Activated CD8-positive, alpha-beta T cell treated with anti-CD3 and anti-CD28 coated beads, Interleukin-2, amount 10 ng/mL, durations not matched to agents 7 days and 5 days (primary cell): ENCODE measurements around the gene CDK5. TPM values are rescaled to one million over a fixed set of nuclear protein-coding genes. Genes with fewer than 3 reads are reported as not detected.
A peak's percentile ranks its signal among the peaks of the same experiment; 100 is the strongest.
"Not testable (repeated sequence)": the region's sequence is repeated elsewhere in the genome, so short reads cannot be mapped to it uniquely, and the experiment has no call there.

Experiments
- ATAC-seq: fragments of 150-1000 bp; cut with Tn5 transposase; one replicate; pipeline ENCODE4 v1.10.0; 2021; ENCODE audit warnings: moderate library complexity
- CTCF ChIA-PET: fragments of 350-600 bp; sonication (Branson Sonifier 250); formaldehyde crosslinking; loops from one replicate; lab custom pipeline; 2021; ENCODE audit warnings: antibody characterized with exemption; lab: Charles Lee
- POLR2A ChIA-PET: fragments of 350-600 bp; sonication (Branson Sonifier 250); formaldehyde crosslinking; loops from one replicate; lab custom pipeline; 2021; ENCODE audit warnings: antibody characterized with exemption; lab: Charles Lee
- DNase-seq: peaks from one replicate; pipeline ENCODE4 v3.0.0-alpha.2; 2020
- H3K27ac Mint-ChIP-seq: one replicate; pipeline ENCODE4 v1.8.0; 2021; ENCODE audit warnings: mild to moderate bottlenecking, mixed read lengths
- H3K27me3 Mint-ChIP-seq: one replicate; pipeline ENCODE4 v1.8.0; 2021; ENCODE audit warnings: low read depth, mixed read lengths
- H3K36me3 Mint-ChIP-seq: one replicate; pipeline ENCODE4 v1.8.0; 2021; ENCODE audit warnings: low read depth, mixed read lengths
- H3K4me1 Mint-ChIP-seq: one replicate; pipeline ENCODE4 v1.8.0; 2021; ENCODE audit warnings: low read depth, mixed read lengths
- H3K4me3 Mint-ChIP-seq: one replicate; pipeline ENCODE4 v1.8.0; 2021; ENCODE audit warnings: mild to moderate bottlenecking, mixed read lengths
- H3K9me3 Mint-ChIP-seq: one replicate; pipeline ENCODE4 v1.8.0; 2022; ENCODE audit warnings: mixed read lengths; ENCODE audit not compliant: insufficient read depth
- total RNA-seq, 2 experiments: library from RNA; stranded (reverse); gene quantifications; one replicate each; pipeline ENCODE4 v1.2.3, GENCODE V29; 2021

The CDK5 gene
- total RNA-seq, 2 experiments from 2014 or later = 20.3 to 21.0 TPM

DNA sequence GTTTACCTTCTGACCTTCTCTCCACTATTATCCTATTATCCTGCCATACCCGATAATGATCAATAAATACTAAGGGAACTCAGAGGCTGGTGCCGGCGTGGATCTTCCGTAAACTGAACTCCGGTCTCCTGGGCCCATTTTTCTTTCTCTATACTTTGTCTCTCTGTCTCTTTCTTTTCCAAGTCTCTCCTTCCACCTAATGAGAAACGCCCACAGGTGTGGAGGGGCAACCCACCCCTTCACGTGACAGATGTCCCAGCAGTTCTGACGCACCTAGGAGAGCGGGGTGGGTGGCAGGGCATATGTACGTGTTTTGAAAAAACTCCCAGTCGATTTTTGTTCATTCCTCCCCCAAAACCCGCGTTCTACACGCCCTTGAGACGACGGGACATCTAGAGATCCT is 30.0 kb downstream of the CDK5 start:
- not testable (repeated sequence) for ATAC-seq
- CTCF ChIA-PET = interaction anchor here (0.9 to 3.2 kb wide), 18 partner anchors 9 to 273 kb away, joined by 3 to 53 read pairs (median 5); partner anchors contain the start of gene SLC4A2

DNA sequence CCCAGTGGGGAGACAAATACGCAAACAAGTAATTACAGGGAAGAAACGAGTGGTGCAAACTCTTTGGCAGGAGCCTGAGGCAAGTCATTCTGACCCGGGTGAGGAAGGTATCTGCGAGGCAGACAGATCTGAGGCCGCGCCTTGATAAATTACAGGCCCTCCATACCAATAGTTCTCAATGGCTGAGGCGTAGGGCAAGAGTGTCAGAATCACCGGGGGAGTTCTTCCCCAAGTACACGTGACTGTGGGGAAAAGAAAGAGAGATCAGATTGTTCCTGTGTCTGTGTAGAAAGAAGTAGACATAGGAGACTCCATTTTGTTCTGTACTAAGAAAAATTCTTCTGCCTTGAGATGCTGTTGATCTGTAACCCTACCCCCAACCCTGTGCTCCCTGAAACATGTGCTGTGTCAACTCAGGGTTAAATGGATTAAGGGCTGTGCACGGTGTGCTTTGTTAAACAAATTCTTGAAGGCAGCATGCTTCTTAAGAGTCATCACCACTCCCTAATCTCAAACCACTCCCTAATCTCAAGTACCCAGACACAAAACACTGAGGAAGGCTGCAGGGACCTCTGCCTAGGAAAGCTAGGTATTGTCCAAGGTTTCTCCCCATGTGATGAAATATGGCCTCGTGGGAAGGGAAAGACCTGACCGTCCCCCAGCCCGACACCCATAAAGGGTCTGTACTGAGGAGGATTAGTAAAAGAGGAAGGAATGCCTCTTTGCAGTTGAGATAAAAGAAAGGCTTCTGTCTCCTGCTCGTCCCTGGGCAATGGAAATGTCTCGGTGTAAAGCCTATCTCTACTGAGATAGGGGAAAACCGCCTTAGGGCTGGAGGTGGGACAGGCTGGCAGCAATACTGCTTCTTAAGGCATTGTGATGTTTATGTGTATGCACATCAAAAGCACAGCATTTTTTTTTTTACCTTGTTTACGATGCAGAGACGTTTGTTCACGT is 30.6 kb downstream of the CDK5 start:
- H3K4me3 Mint-ChIP-seq = peak overlapping the region; percentile 94
- not testable (repeated sequence) for H3K27me3 Mint-ChIP-seq, ATAC-seq, H3K9me3 Mint-ChIP-seq, DNase-seq
- H3K4me1 Mint-ChIP-seq = peaks cover 21% of the 10 kb centered on the region
- CTCF ChIA-PET = interaction anchor here (1.1 to 3.2 kb wide), 10 partner anchors 8 to 272 kb away, joined by 3 to 53 read pairs (median 6); no protein-coding TSS in a partner anchor
- H3K27ac Mint-ChIP-seq = peak overlapping the region; percentile 96
- POLR2A ChIA-PET = interaction anchor here (1.5 kb wide), 1 partner anchor 32 kb away, joined by 5 read pairs; the partner anchor contains the start of gene SLC4A2
- peaks cover 12% of the 10 kb centered on the region for H3K36me3 Mint-ChIP-seq

More for the DNA sequence above, 30.0 kb downstream of the CDK5 start:
- not testable (repeated sequence) for H3K9me3 Mint-ChIP-seq, DNase-seq, H3K27me3 Mint-ChIP-seq
- Mint-ChIP-seq H3K27ac (peak overlapping the region; percentile 96), H3K4me1 (peaks cover 21% of the 10 kb centered on the region), H3K36me3 (peaks cover 12% of the 10 kb centered on the region), H3K4me3 (peak overlapping the region; percentile 94)
- POLR2A ChIA-PET = interaction anchor here (0.7 to 1.5 kb wide), 6 partner anchors 9 to 313 kb away, joined by 3 to 10 read pairs (median 3); partner anchors contain the start of gene SLC4A2

GRCh38 chr7:151025924-151026671 is 31.6 kb downstream of the CDK5 start:
- ChIA-PET CTCF (interaction anchor here (0.6 to 2.1 kb wide), 4 partner anchors 8 to 85 kb away, joined by 4 to 7 read pairs (median 6); no protein-coding TSS in a partner anchor), POLR2A (no interaction called here)
- H3K27ac Mint-ChIP-seq = no peak overlapping the region
- no peak for ATAC-seq
- peaks cover 21% of the 10 kb centered on the region for H3K4me1 Mint-ChIP-seq
- no peak overlapping the region for H3K4me3 Mint-ChIP-seq
- H3K9me3 Mint-ChIP-seq = no peaks in the 10 kb centered on the region
- no peak for DNase-seq
- peaks cover 8% of the 10 kb centered on the region for H3K27me3 Mint-ChIP-seq
- peaks cover 4% of the 10 kb centered on the region for H3K36me3 Mint-ChIP-seq

GRCh38 chr7:151024435-151025056 is 33.2 kb downstream of the CDK5 start, which contains the start of gene ATG9B:
Gene ATG9B (minus strand): TSS chr7:151024494. CDS start chr7:151024423, 71 bp downstream.
- no peak for ATAC-seq
- Mint-ChIP-seq H3K4me3 (no peak within 1 kb of the TSS), H3K9me3 (no peaks in the 10 kb centered on the region), H3K36me3 (peaks cover 4% of the 10 kb centered on the region), H3K27ac (peak within 1 kb of the TSS; percentile 12), H3K4me1 (peaks cover 19% of the 10 kb centered on the region), H3K27me3 (peaks cover 18% of the 10 kb centered on the region)
- ChIA-PET CTCF (interaction anchor here (2.1 kb wide), 1 partner anchor 17 kb away, joined by 7 read pairs; no protein-coding TSS in a partner anchor), POLR2A (no interaction called here)
- DNase-seq = no peak

DNA sequence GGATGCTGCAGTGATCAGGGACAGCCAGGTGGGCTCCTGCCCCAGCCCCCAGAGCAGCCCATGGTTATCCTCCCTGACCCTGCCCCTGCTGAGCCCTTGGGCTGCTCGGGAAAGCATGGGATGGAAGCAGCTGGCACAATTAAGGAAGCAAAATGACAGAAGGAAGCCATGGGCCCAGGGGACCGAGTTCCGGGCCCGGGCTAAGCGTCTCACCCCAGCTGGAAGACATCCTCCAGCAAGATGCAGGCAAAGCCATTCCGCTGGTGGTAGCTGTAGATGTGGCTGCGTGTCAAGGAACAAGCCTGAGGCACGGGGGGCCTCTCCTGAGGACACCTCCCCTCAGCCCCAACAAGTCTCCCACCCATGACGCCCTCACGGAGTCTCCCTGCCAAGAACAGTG is 34.5 kb downstream of the CDK5 start:
- no peak overlapping the region for H3K27ac Mint-ChIP-seq
- POLR2A ChIA-PET = no interaction called here
- H3K9me3 Mint-ChIP-seq = no peaks in the 10 kb centered on the region
- no peak for DNase-seq
- CTCF ChIA-PET = interaction anchor here (2.3 kb wide), 1 partner anchor 14 kb away, joined by 7 read pairs; no protein-coding TSS in a partner anchor
- H3K4me1 Mint-ChIP-seq = peaks cover 22% of the 10 kb centered on the region
- no peak overlapping the region for H3K4me3 Mint-ChIP-seq
- H3K27me3 Mint-ChIP-seq = peaks cover 26% of the 10 kb centered on the region
- H3K36me3 Mint-ChIP-seq = peaks cover 3% of the 10 kb centered on the region
- ATAC-seq = no peak

DNA sequence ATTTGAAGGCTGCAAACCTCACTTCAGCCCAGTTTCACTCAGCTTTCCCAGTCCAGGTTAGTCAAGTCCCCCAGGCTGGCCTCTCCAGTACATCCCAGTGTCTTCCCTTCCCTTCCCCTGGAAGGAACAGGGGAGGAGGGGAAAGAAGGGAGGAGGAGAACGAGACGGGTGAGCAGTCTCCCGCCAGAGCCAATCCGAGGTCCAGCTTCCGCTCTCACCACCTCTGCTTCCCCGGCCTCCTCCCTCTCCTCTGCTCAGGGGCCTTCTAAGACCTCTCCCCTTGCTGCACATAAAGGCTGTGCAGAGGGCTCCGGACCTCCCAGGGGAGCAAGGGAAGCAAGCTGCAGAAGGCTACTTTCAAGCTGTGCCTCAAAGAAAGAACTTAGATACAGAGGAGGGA is 37.5 kb downstream of the CDK5 start:
- no peak for DNase-seq
- H3K27me3 Mint-ChIP-seq = peaks cover 30% of the 10 kb centered on the region
- ATAC-seq = no peak
- H3K4me1 Mint-ChIP-seq = peaks cover 39% of the 10 kb centered on the region
- no peaks in the 10 kb centered on the region for H3K9me3 Mint-ChIP-seq
- H3K4me3 Mint-ChIP-seq = no peak overlapping the region
- H3K27ac Mint-ChIP-seq = no peak overlapping the region
- POLR2A ChIA-PET = no interaction called here
- H3K36me3 Mint-ChIP-seq = peaks cover 7% of the 10 kb centered on the region
- CTCF ChIA-PET = interaction anchor here (2.1 to 3.9 kb wide), 4 partner anchors 8 to 60 kb away, joined by 14 to 53 read pairs (median 40); partner anchors contain the start of gene ABCB8

GRCh38 chr7:151019130-151019447 is 38.6 kb downstream of the CDK5 start:
- CTCF ChIA-PET = interaction anchor here (0.8 to 3.9 kb wide), 24 partner anchors 10 to 303 kb away, joined by 3 to 53 read pairs (median 8); partner anchors contain the start of genes ABCB8, ABCF2, FASTK and GIMAP1
- H3K4me1 Mint-ChIP-seq = peaks cover 50% of the 10 kb centered on the region
- H3K9me3 Mint-ChIP-seq = no peaks in the 10 kb centered on the region
- ATAC-seq = no peak
- peak overlapping the region; percentile 15 for H3K4me3 Mint-ChIP-seq
- H3K27me3 Mint-ChIP-seq = peaks cover 28% of the 10 kb centered on the region
- H3K27ac Mint-ChIP-seq = peak overlapping the region; percentile 8
- POLR2A ChIA-PET = interaction anchor here (0.6 to 1.7 kb wide), 3 partner anchors 9 to 88 kb away, joined by 3 to 10 read pairs (median 3); partner anchors contain the start of gene ABCB8
- peaks cover 14% of the 10 kb centered on the region for H3K36me3 Mint-ChIP-seq
- no peak for DNase-seq

DNA sequence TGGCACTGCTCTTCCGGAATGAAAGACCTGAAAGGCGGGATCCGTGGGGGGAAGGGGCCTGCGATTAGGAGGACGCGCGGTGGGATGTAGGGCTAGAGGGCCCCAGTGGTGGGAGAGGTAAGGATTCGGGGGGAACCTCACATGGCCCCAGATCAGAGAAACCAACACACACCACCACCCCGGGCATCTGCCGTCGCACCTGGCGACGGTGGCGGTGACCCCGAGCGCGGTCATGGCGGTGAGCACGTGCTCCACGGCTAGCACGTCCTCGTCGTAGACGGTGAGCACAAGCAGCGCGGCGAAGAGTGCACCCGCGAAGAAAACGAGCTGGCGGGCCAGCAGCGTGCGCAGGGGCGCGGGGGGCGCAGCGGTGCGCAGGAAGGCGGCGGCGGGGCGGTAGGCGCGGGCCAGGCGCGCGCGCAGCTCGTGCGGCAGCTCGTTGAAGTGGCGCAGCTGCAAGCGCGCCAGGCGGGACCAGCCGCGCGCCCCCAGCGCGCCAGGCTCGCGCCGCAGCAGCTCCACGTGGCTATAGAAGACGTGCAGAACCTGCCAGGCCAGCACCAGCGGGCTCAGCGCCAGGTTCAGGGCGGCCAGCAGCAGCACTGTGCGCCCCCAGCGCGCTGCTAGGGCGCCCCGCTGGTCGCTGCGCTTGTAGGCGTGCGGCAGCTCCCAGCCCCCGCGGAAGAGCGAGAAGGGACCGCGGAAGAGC is 39.1 kb downstream of the CDK5 start:
- POLR2A ChIA-PET = interaction anchor here (0.5 to 1.7 kb wide), 4 partner anchors 10 to 454 kb away, joined by 3 to 10 read pairs (median 3); partner anchors contain the start of gene ABCB8
- H3K4me1 Mint-ChIP-seq = peaks cover 55% of the 10 kb centered on the region
- H3K4me3 Mint-ChIP-seq = peak overlapping the region; percentile 69
- H3K9me3 Mint-ChIP-seq = no peaks in the 10 kb centered on the region
- DNase-seq (peak; percentile 49), ATAC-seq (peak; percentile 19)
- peaks cover 28% of the 10 kb centered on the region for H3K27me3 Mint-ChIP-seq
- CTCF ChIA-PET = interaction anchor here (0.6 to 3.9 kb wide), 32 partner anchors 8 to 302 kb away, joined by 3 to 53 read pairs (median 4); partner anchors contain the start of genes ABCB8, ABCF2, FASTK and GIMAP1
- peaks cover 14% of the 10 kb centered on the region for H3K36me3 Mint-ChIP-seq
- H3K27ac Mint-ChIP-seq = peak overlapping the region; percentile 65

DNA sequence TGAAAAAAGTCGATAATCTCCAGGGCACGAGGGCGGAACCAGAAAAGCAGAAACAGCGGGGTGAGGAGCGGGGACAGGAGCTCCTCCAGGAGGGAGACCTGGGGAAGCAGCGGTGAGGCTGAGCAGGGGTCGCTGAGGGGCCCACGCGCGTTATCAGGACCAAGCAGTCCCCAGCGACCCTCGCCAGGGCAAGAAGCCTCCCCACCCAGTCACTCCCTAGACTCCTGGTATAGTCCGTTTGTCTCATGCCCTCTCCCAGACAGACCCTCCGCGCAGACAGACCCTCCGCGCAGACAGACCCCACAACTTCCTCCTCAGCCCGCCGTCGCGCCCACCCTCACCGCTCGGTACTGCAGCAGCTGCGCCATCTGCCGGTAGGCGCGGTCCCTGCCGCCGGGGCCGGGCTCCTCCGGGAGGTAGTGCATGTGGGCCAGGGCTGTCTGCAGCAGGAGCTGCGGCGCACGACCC is 39.7 kb downstream of the CDK5 start:
- ATAC-seq = peak; percentile 62
- H3K36me3 Mint-ChIP-seq = peaks cover 14% of the 10 kb centered on the region

More for the DNA sequence above, 39.7 kb downstream of the CDK5 start:
- ChIA-PET POLR2A (interaction anchor here (0.5 to 1.7 kb wide), 3 partner anchors 10 to 454 kb away, joined by 3 to 10 read pairs (median 3); partner anchors contain the start of gene ABCB8), CTCF (interaction anchor here (0.6 to 3.9 kb wide), 32 partner anchors 8 to 226 kb away, joined by 3 to 53 read pairs (median 5); partner anchors contain the start of genes ABCB8, ABCF2, FASTK and NOS3)
- H3K27ac Mint-ChIP-seq = peak overlapping the region; percentile 65
- H3K27me3 Mint-ChIP-seq = peaks cover 28% of the 10 kb centered on the region
- no peaks in the 10 kb centered on the region for H3K9me3 Mint-ChIP-seq
- peak; percentile 83 for DNase-seq
- H3K4me1 Mint-ChIP-seq = peaks cover 59% of the 10 kb centered on the region
- H3K4me3 Mint-ChIP-seq = peak overlapping the region; percentile 69
